Measurements from ENCODE around the gene LDLRAD4.

GRCh38 chr18:13460946-13461345, 242.4 kb downstream of the LDLRAD4 start:
- TF ChIP-seq CREB5 (CRISPR knock-in tag; IDR thresholded peaks at IDR 0.05; ENCODE audit: low read depth), result no peak
- no peak for TF ChIP-seq ZFP3 (CRISPR knock-in tag; IDR thresholded peaks at IDR 0.05)
- TF ChIP-seq ZNF565 (CRISPR knock-in tag; conservative IDR thresholded peaks at IDR 0.05; ENCODE audit: low read depth), result no peak
- no peak for TF ChIP-seq TCF4 (CRISPR knock-in tag; IDR thresholded peaks at IDR 0.05; ENCODE audit: borderline replicate concordance)
- no peak for TF ChIP-seq OSR1 (CRISPR knock-in tag; IDR thresholded peaks at IDR 0.05)

Data from SK-N-SH treated with all-trans-retinoic acid at 6 μM for 48 hours (cell line).